Caco-2 (cell line): ENCODE data around the gene FBXO31. TPM values are rescaled to one million over a fixed set of nuclear protein-coding genes. Genes with fewer than 3 reads are reported as not detected.

ENCODE experiments used
- BruUV-seq: library from RNA; stranded (reverse); fragments of 400-500 nt; replicated peaks from 2 replicates; lab custom pipeline; 2021; lab: Mats Ljungman, UMichigan
- CTCF ChIA-PET: fragments of 300-600 bp; sonication (Branson Sonifier 250); formaldehyde crosslinking; loops from one replicate; lab custom pipeline; 2022; ENCODE audit warnings: antibody characterized with exemption; lab: Charles Lee
- POLR2A ChIA-PET: fragments of 300-600 bp; sonication (Branson Sonifier 250); formaldehyde crosslinking; loops from one replicate; lab custom pipeline; 2022; ENCODE audit warnings: antibody characterized with exemption; lab: Charles Lee
- DNase-seq, 2 experiments: peaks; one replicate each; pipeline versions ENCODE4 v3.0.0 to v3.0.0-alpha.2; 2020 to 2022
- H3K27me3 ChIP-seq: replicated peaks from 2 replicates; pipeline ENCODE4 v1.6.0; 2011; ENCODE audit warnings: low read length; ENCODE audit not compliant: control insufficient read depth, insufficient read depth
- H3K36me3 ChIP-seq: 2 replicates; pipeline ENCODE4 v1.5.1; 2011; ENCODE audit warnings: low read length; ENCODE audit not compliant: control insufficient read depth, insufficient read depth
- H3K4me1 ChIP-seq: fragments of 250-450 bp; sonication (Bioruptor Pico); 2 replicates; pipeline ENCODE4 v1.5.1; 2020; ENCODE audit warnings: mild to moderate bottlenecking
- H3K4me3 ChIP-seq: 2 replicates; pipeline ENCODE4 v1.5.1; 2011; ENCODE audit warnings: low read depth, mild to moderate bottlenecking, control low read depth, low read length
- H3K9me3 ChIP-seq: fragments of 250-450 bp; sonication (Bioruptor Pico); 2 replicates; pipeline ENCODE4 v1.5.1; 2020; ENCODE audit warnings: mild to moderate bottlenecking, moderate library complexity
- H3K27ac Mint-ChIP-seq: one replicate; pipeline ENCODE4 v1.8.0; 2022; ENCODE audit warnings: mixed read lengths; ENCODE audit not compliant: unreplicated experiment
- H3K27me3 Mint-ChIP-seq: one replicate; pipeline ENCODE4 v1.8.0; 2022; ENCODE audit warnings: mixed read lengths; ENCODE audit not compliant: insufficient read depth, unreplicated experiment
- H3K36me3 Mint-ChIP-seq: one replicate; pipeline ENCODE4 v1.8.0; 2022; ENCODE audit warnings: mild to moderate bottlenecking, mixed read lengths; ENCODE audit not compliant: insufficient read depth, unreplicated experiment
- H3K4me1 Mint-ChIP-seq: one replicate; pipeline ENCODE4 v1.8.0; 2022; ENCODE audit warnings: low read depth, mixed read lengths; ENCODE audit not compliant: unreplicated experiment
- H3K4me3 Mint-ChIP-seq: one replicate; pipeline ENCODE4 v1.8.0; 2022; ENCODE audit warnings: mild to moderate bottlenecking, moderate library complexity, mixed read lengths; ENCODE audit not compliant: unreplicated experiment
- H3K9me3 Mint-ChIP-seq: one replicate; pipeline ENCODE4 v1.8.0; 2022; ENCODE audit warnings: mixed read lengths; ENCODE audit not compliant: unreplicated experiment
- CTCF ChIP-seq, 2 experiments: fragments of 200-600 bp in 1 of 2; IDR thresholded peaks; 1 replicate in 1 of 2; 2 replicates in 1 of 2; pipeline versions ENCODE4 v1.5.1 to v1.8.0; 2011 to 2022; ENCODE audit warnings: antibody characterized with exemption in 1 of 2, control low read depth in 1 of 2, inconsistent platforms in 1 of 2, low read depth in 1 of 2, low read length in 1 of 2, mild to moderate bottlenecking in 1 of 2, moderate library complexity in 1 of 2; ENCODE audit not compliant: insufficient read depth in 1 of 2, severe bottlenecking in 1 of 2, unreplicated experiment in 1 of 2
- intact Hi-C: fragments of 100-400 bp; cut with micrococcal nuclease; formaldehyde crosslinking; loops from one replicate; pipeline ENCODE4 v1.10.0; 2022; ENCODE audit not compliant: unreplicated experiment
- total RNA-seq: library from RNA; stranded (reverse); gene quantifications from 2 replicates; pipeline ENCODE4 v1.2.3, GENCODE V29; 2022

FBXO31 gene
- total RNA-seq, 1 experiment from 2014 or later: 55.6 TPM

DNA sequence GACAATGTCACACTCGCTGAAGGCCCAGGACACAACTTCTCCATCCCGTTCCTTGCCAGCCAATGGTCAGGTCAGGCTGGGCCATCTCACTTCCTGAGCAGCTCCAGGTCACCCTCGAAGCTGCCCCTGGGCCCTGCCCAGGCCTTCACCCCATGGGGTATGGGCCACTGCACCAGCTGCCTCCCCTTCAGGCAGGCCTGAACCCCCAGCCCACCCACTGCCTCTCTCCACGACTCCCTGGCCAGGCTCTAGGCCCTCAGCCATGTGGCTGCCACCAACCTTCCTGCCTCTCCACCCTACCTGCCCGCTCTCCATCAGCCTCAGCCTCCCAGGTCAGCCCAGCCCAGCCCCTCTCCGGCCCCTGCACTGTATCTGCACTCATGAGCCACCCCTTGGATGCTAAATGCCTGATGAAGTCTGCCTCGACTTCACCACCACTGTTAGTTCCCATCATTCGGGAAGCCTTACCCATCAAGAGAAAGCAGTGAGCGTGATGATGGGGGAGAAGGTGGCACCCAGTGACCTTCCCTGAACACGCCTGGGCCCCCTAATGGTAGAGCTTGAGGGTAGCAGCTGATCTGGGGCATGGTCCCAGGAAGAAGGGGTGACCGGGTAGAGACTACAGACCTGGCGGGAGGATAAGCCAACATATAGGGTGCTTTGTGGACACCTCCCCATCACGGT lies 35.5 kb downstream of the FBXO31 start:
- H3K27me3 Mint-ChIP-seq: no peaks in the 10 kb centered on the region
- no TSS peak for BruUV-seq
- Histone ChIP-seq H3K4me1 (no peaks in the 10 kb centered on the region), H3K9me3 (no peaks in the 10 kb centered on the region), H3K36me3 (peaks cover 1% of the 10 kb centered on the region), H3K27me3 (no peaks in the 10 kb centered on the region), H3K4me3 (no peak overlapping the region)
- peaks cover 54% of the 10 kb centered on the region for H3K36me3 Mint-ChIP-seq
- CTCF ChIA-PET: interaction anchor here (1.0 kb wide), 1 partner anchor 46 kb away, joined by 3 read pairs; no protein-coding TSS in a partner anchor
- intact Hi-C loops: no loop called here
- no peaks in the 10 kb centered on the region for H3K4me1 Mint-ChIP-seq
- H3K27ac Mint-ChIP-seq: peak overlapping the region; percentile 10
- POLR2A ChIA-PET: no interaction called here
- no peak overlapping the region for H3K4me3 Mint-ChIP-seq
- no peak for TF ChIP-seq CTCF (IDR thresholded peaks at IDR 0.05; ENCODE audit: insufficient read depth in 1 of 2, low read depth in 1 of 2, low read length in 1 of 2, severe bottlenecking in 1 of 2, unreplicated experiment in 1 of 2)
- no peaks in the 10 kb centered on the region for H3K9me3 Mint-ChIP-seq
- DNase-seq: no peak

DNA sequence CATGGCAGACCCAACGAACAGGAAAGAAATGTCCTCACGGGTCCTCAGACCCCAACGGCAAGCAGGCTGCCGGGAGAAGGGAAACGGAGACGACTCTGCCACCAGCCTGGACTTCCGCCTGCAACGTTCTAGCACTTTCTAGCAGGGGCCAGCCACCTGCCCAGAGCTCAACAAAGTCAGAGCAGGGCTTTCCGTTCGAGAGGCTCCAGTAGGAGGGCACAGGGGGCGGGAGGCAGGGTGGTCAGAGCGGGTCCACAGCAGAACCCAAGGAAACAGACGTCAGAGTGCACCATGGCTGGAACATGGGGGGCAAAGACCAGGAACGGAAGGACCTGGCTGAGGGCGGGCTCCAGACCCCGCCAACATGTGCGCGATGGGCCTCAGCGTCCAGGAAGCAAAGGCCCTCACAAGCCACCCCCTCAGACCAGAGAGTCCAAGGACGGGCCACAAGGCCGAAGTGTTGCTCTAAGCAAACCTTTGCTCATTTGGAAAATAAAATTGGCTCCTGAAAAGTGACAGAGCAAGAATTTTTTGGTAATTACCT lies 37.0 kb downstream of the FBXO31 start:
- ChIA-PET POLR2A (no interaction called here), CTCF (no interaction called here)
- DNase-seq: no peak
- peaks cover 4% of the 10 kb centered on the region for H3K36me3 ChIP-seq
- no peak for TF ChIP-seq CTCF (IDR thresholded peaks at IDR 0.05; ENCODE audit: insufficient read depth in 1 of 2, low read depth in 1 of 2, low read length in 1 of 2, severe bottlenecking in 1 of 2, unreplicated experiment in 1 of 2)
- H3K27me3 Mint-ChIP-seq: no peaks in the 10 kb centered on the region
- no peaks in the 10 kb centered on the region for H3K4me1 Mint-ChIP-seq
- H3K27ac Mint-ChIP-seq: no peak overlapping the region
- no peak overlapping the region for H3K4me3 Mint-ChIP-seq
- peaks cover 66% of the 10 kb centered on the region for H3K36me3 Mint-ChIP-seq
- no peak overlapping the region for H3K4me3 ChIP-seq
- no TSS peak for BruUV-seq
- no peaks in the 10 kb centered on the region for H3K9me3 Mint-ChIP-seq
- no peaks in the 10 kb centered on the region for H3K4me1 ChIP-seq
- no peaks in the 10 kb centered on the region for H3K27me3 ChIP-seq
- intact Hi-C loops: no loop called here
- no peaks in the 10 kb centered on the region for H3K9me3 ChIP-seq

DNA sequence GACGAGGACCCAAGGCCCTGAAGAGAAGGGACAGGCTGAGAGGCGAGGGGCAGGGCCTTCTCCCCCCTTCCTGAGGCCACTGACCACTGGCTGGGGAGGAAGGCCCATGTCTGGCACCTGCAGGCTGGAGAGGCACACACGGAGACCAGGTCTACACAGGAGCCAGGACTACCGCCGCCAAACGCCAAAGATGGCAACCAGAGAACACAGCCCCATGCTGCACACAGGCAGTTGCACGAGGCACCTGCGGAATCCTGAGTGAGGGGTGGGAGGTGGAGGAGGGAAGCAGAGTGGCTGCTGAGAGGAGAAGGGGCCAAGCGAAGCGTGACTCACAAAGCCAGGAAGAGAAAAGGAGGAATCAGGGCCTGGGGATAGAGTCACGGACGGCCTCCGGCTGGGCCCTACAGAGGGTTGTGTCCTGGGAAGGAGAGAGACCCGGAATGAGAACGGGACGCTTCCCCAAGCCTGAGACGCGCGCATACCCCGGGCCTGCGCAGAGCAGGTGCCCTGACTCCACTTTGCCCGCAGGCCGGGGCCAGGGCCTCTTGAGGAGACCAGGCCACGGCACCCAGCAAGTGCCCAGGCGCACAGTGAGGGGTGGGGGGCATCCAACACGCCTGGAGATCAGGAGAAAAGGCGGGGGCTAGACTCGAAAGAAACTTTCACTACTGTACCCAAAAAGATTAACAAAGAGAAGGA lies 37.7 kb downstream of the FBXO31 start:
- DNase-seq: no peak
- Mint-ChIP-seq H3K4me3 (no peak overlapping the region), H3K4me1 (no peaks in the 10 kb centered on the region), H3K27me3 (no peaks in the 10 kb centered on the region), H3K9me3 (no peaks in the 10 kb centered on the region), H3K36me3 (peaks cover 73% of the 10 kb centered on the region), H3K27ac (no peak overlapping the region)
- Histone ChIP-seq H3K9me3 (no peaks in the 10 kb centered on the region), H3K4me1 (no peaks in the 10 kb centered on the region), H3K27me3 (no peaks in the 10 kb centered on the region), H3K36me3 (peaks cover 4% of the 10 kb centered on the region), H3K4me3 (no peak overlapping the region)
- TF ChIP-seq CTCF (IDR thresholded peaks at IDR 0.05; ENCODE audit: insufficient read depth in 1 of 2, low read depth in 1 of 2, low read length in 1 of 2, severe bottlenecking in 1 of 2, unreplicated experiment in 1 of 2): no peak
- ChIA-PET CTCF (no interaction called here), POLR2A (interaction anchor here (0.7 kb wide), 1 partner anchor 38 kb away, joined by 4 read pairs; the partner anchor contains the start of gene FBXO31)
- no TSS peak for BruUV-seq
- intact Hi-C loops: no loop called here
